Neuron (in vitro differentiated cells): ENCODE data around the gene RMC1.
"Not testable (repeated sequence)": the region's sequence is repeated elsewhere in the genome, so short reads cannot be mapped to it uniquely, and the experiment has no call there.

Source experiments
- H2AFZ ChIP-seq: one replicate; pipeline ENCODE4 v1.6.1; 2013; ENCODE audit warnings: low read depth, mild to moderate bottlenecking, inconsistent platforms, low read length, moderate library complexity
- H3K27me3 ChIP-seq: one replicate; pipeline ENCODE4 v1.6.1; 2013; ENCODE audit warnings: low read length; ENCODE audit not compliant: insufficient read depth
- H3K36me3 ChIP-seq: one replicate; pipeline ENCODE4 v1.6.1; 2013; ENCODE audit warnings: low read length; ENCODE audit not compliant: insufficient read depth
- H3K4me1 ChIP-seq: one replicate; pipeline ENCODE4 v1.6.1; 2013; ENCODE audit warnings: low read length; ENCODE audit not compliant: insufficient read depth
- H3K4me3 ChIP-seq: 2 replicates; pipeline ENCODE4 v1.5.1; 2013; ENCODE audit warnings: mild to moderate bottlenecking, low read length, moderate library complexity
- H3K9me3 ChIP-seq: one replicate; pipeline ENCODE4 v1.6.1; 2013; ENCODE audit warnings: low read length

Gene RMC1

GRCh38 chr18:23574611-23575308 is 71.4 kb downstream of the RMC1 start:
- H3K27me3 ChIP-seq: no peaks in the 10 kb centered on the region
- H3K36me3 ChIP-seq: peaks cover 29% of the 10 kb centered on the region
- H3K9me3 ChIP-seq: no peaks in the 10 kb centered on the region
- no peak overlapping the region for H3K4me3 ChIP-seq
- H2AFZ ChIP-seq: no peak overlapping the region
- no peaks in the 10 kb centered on the region for H3K4me1 ChIP-seq

GRCh38 chr18:23575309-23575651 is 72.0 kb downstream of the RMC1 start:
- peaks cover 25% of the 10 kb centered on the region for H3K36me3 ChIP-seq
- no peak overlapping the region for H3K4me3 ChIP-seq
- H3K4me1 ChIP-seq: peaks cover under 1% of the 10 kb centered on the region
- H3K9me3 ChIP-seq: no peaks in the 10 kb centered on the region
- H3K27me3 ChIP-seq: no peaks in the 10 kb centered on the region
- H2AFZ ChIP-seq: no peak overlapping the region

- H3K36me3 ChIP-seq: peaks cover 18% of the 10 kb centered on the region
- not testable (repeated sequence) for H3K9me3 ChIP-seq, H2AFZ ChIP-seq, H3K27me3 ChIP-seq, H3K4me3 ChIP-seq, H3K4me1 ChIP-seq
Measured at GRCh38 chr18:23577521-23577920, 74.2 kb downstream of the RMC1 start.

DNA sequence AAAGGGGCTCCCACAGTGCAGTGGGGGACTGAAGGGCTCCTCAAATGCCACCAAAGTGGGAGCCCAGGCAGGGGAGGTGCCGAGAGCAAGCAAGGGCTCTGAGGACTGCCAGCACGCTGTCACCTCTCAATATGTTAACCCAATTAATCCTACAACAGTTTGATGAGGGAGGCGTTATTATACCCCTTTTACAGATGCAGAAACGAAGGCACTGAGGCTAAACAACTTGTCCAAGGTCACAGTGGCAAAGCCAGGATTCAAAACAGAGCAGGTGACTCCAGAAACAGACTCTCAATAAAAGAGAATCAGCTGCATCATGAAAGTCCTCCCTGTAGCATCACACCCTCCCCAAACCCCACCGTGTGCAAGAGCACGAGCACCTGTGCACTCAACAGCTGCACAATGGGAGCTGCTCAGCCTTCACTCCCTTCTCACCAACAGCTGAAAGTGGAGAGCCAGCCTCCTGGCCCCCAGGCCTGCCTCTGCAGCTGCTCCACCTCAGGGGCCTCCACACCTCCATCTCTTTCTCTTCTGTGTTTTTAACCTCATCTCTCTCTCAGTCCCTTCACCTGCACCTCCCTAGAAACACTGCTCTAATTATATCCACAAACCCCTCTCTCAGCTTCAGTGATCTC is 74.9 kb downstream of the RMC1 start:
- no peaks in the 10 kb centered on the region for H3K9me3 ChIP-seq
- peaks cover 13% of the 10 kb centered on the region for H3K36me3 ChIP-seq
- no peak overlapping the region for H2AFZ ChIP-seq
- H3K4me1 ChIP-seq: peaks cover 6% of the 10 kb centered on the region
- H3K27me3 ChIP-seq: no peaks in the 10 kb centered on the region
- H3K4me3 ChIP-seq: no peak overlapping the region

DNA sequence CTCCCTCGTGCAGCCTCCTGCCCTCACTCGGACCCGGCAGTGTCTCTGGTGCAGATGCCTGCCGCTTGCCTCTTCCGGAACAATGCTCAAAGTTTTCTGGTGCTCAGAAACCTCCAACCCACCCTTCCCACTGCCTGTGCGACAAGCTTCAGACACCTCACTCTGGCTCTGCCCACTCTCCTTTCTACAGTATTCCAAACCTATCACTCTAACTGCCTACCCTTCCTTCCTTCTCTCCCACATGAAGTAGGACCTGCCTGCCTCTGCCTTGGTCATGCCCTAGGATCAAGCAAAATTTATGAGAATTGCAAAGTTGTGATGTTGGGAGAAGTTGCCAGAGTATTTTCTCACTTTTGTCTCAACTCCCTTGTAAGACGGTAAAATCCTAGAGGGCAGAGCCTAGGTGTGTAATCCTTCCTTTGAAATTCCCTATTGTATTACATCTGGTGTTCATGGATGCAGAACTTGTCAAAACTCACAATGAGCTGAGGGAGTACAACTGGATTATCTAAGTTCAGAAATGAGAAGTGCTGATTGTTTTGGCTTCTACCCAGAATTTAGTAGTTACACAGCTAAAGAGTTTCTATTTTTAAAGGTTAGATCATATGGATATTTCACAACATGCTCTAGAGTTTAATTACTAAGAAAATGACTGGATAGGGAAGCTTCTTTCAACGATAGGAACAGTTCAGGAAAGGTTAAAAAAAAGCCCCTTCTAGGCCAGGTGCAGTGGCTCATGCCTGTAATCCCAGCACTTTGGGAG is 75.8 kb downstream of the RMC1 start:
- Histone ChIP-seq H3K27me3 (no peaks in the 10 kb centered on the region), H3K9me3 (no peaks in the 10 kb centered on the region), H2AFZ (no peak overlapping the region), H3K4me3 (no peak overlapping the region), H3K36me3 (peaks cover 10% of the 10 kb centered on the region), H3K4me1 (peaks cover 15% of the 10 kb centered on the region)

GRCh38 chr18:23580677-23581367 is 77.5 kb downstream of the RMC1 start:
- no peaks in the 10 kb centered on the region for H3K27me3 ChIP-seq
- H3K4me1 ChIP-seq: peaks cover 19% of the 10 kb centered on the region
- no peaks in the 10 kb centered on the region for H3K9me3 ChIP-seq
- H3K4me3 ChIP-seq: no peak overlapping the region
- H3K36me3 ChIP-seq: peaks cover 7% of the 10 kb centered on the region
- H2AFZ ChIP-seq: no peak overlapping the region
